H1 (cell line): ENCODE data around the gene SPP1. TPM values are rescaled to one million over a fixed set of nuclear protein-coding genes. Genes with fewer than 3 reads are reported as not detected.

Experiments
- ATF3 ChIP-seq: IDR thresholded peaks from 2 replicates; pipeline ENCODE4 v1.6.1; 2011; ENCODE audit warnings: low read depth, mild to moderate bottlenecking, low read length; ENCODE audit not compliant: insufficient read depth
- JUND ChIP-seq: IDR thresholded peaks from 2 replicates; pipeline ENCODE4 v1.6.1; 2011; ENCODE audit warnings: mild to moderate bottlenecking, improper control_type of control experiment, low read length
- NANOG ChIP-seq: IDR thresholded peaks from 2 replicates; pipeline ENCODE4 v1.6.1; 2011; ENCODE audit warnings: low read length, low read depth, mild to moderate bottlenecking, inconsistent platforms; ENCODE audit not compliant: insufficient read depth, poor library complexity, severe bottlenecking
- ZNF274 ChIP-seq: IDR thresholded peaks from 2 replicates; pipeline ENCODE4 v1.7.0; 2012; ENCODE audit warnings: low read length, borderline replicate concordance; ENCODE audit errors: extremely low read depth
- polyA plus RNA-seq, 7 experiments: library from polyadenylated mRNA; depleted of rRNA in 3 of 7; stranded (reverse) in 5 of 7; unstranded in 2 of 7; fragments of >200 nt in 5 of 7; fragments of 200-250 nt in 2 of 7; gene quantifications; 1 replicate in 5 of 7; 2 replicates in 1 of 7; 4 replicates in 1 of 7; pipeline versions ENCODE4 v1.2.1 to v1.2.3, GENCODE V29; 2011 to 2013; ENCODE audit warnings: missing spikeins in 2 of 7, mixed read lengths in 2 of 7
- total RNA-seq: library from RNA; stranded (reverse); fragmentation: NEBNext Ultra II Directional; extraction: Animal tissue kit (Norgen Biotek cat#: 25700); gene quantifications from 2 replicates; pipeline ENCODE4 v1.2.1, GENCODE V29; 2021
- TF ChIP-seq, protein P1 (sequence below): IDR thresholded peaks from 2 replicates; pipeline ENCODE4 v1.6.1; 2012; ENCODE audit warnings: inconsistent platforms

Gene SPP1
- total and polyA plus RNA-seq, 2 of the 8 experiments (the other 6 are each of a cell fraction or from before 2014, with no cell fraction given) = 13.7 to 26.5 TPM

DNA sequence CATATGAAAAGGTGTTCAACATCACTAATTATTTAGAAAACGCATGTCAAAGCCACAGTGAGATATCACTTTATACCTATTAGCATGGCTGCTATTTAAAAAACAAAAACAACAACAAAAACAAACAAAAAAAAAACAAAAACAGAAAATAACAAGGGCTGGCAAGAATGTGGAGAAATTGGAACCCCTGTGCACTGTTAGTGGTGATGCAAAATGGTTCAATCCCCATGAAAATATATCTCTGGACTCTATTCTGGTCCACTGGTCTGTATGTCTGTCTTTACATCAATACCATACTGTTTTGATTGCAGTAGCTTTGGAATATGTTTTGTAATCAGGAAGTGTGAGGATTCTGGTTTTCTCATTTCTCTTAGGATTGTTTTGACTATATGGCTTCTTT is 43.6 kb upstream of the SPP1 start (continued):
- TF ChIP-seq, protein P1, sequence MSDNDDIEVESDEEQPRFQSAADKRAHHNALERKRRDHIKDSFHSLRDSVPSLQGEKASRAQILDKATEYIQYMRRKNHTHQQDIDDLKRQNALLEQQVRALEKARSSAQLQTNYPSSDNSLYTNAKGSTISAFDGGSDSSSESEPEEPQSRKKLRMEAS = no peak
- TF ChIP-seq NANOG (no peak), ATF3 (no peak), ZNF274 (no peak), JUND (no peak)
